ENCODE measurements around the gene ANKRD29.
"Not testable (repeated sequence)": the region's sequence is repeated elsewhere in the genome, so short reads cannot be mapped to it uniquely, and the experiment has no call there.

GRCh38 chr18:23636433-23636832 lies 26.3 kb downstream of the ANKRD29 start:
- not testable (repeated sequence) for TF ChIP-seq EZH2 (IDR thresholded peaks at IDR 0.05; ENCODE audit: low read length, missing control alignments)
- TF ChIP-seq, protein P1, sequence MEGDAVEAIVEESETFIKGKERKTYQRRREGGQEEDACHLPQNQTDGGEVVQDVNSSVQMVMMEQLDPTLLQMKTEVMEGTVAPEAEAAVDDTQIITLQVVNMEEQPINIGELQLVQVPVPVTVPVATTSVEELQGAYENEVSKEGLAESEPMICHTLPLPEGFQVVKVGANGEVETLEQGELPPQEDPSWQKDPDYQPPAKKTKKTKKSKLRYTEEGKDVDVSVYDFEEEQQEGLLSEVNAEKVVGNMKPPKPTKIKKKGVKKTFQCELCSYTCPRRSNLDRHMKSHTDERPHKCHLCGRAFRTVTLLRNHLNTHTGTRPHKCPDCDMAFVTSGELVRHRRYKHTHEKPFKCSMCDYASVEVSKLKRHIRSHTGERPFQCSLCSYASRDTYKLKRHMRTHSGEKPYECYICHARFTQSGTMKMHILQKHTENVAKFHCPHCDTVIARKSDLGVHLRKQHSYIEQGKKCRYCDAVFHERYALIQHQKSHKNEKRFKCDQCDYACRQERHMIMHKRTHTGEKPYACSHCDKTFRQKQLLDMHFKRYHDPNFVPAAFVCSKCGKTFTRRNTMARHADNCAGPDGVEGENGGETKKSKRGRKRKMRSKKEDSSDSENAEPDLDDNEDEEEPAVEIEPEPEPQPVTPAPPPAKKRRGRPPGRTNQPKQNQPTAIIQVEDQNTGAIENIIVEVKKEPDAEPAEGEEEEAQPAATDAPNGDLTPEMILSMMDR (conservative IDR thresholded peaks at IDR 0.05 in 1 of 2, IDR thresholded peaks at IDR 0.05 in 1 of 2; ENCODE audit: low read depth in 1 of 2, low read length in 2 of 2), result not testable (repeated sequence)

Measured in fibroblast of lung (primary cell).